Spinal cord (tissue), 10 donors: ENCODE results near the gene CCDC6. TPM values are rescaled to one million over a fixed set of nuclear protein-coding genes. Genes with fewer than 3 reads are reported as not detected.

Source experiments
- DNase-seq, 6 donors: peaks; one replicate each; pipeline versions ENCODE4 v3.0.0 to v3.0.0-alpha.2; 2013 to 2015; ENCODE audit warnings: low spot score in 6 of 6, low read depth in 4 of 6
- H3K27ac ChIP-seq: one replicate; pipeline ENCODE4 v1.5.1; 2013; ENCODE audit warnings: low read depth, low read length, control low read depth
- H3K27me3 ChIP-seq: one replicate; pipeline ENCODE4 v1.6.1; 2013; ENCODE audit warnings: low read length; ENCODE audit not compliant: control insufficient read depth, insufficient read depth
- H3K36me3 ChIP-seq: one replicate; pipeline ENCODE4 v1.6.1; 2013; ENCODE audit warnings: low read length; ENCODE audit not compliant: control insufficient read depth, insufficient read depth
- H3K4me1 ChIP-seq: one replicate; pipeline ENCODE4 v1.6.1; 2013; ENCODE audit warnings: low read length; ENCODE audit not compliant: control insufficient read depth, insufficient read depth
- H3K4me3 ChIP-seq: one replicate; pipeline ENCODE4 v1.5.1; 2013; ENCODE audit warnings: low read depth, low read length, control low read depth
- H3K9me3 ChIP-seq: one replicate; pipeline ENCODE4 v1.6.1; 2013; ENCODE audit warnings: low read length; ENCODE audit not compliant: control insufficient read depth, insufficient read depth
- WGBS: methylation state at CpG from one replicate; pipeline ENCODE4 v1.1.5; 2013; ENCODE audit warnings: missing lambda C conversion rate; ENCODE audit not compliant: insufficient coverage; 5-methylcytosine and 5-hydroxymethylcytosine counted together
- polyA plus RNA-seq, 2 donors: library from polyadenylated mRNA; unstranded; fragments of 120-200 nt; gene quantifications; one replicate each; pipeline ENCODE4 v1.2.1, GENCODE V29; 2013; ENCODE audit not compliant: insufficient read length in 2 of 2
- total RNA-seq, 2 donors: library from RNA; depleted of rRNA in 1 of 2; stranded (reverse); fragments of 120-200 nt in 1 of 2; fragments of >200 nt in 1 of 2; gene quantifications; one replicate each; pipeline versions ENCODE4 v1.2.3 to v1.2.4, GENCODE V29; 2013 to 2014
- donor health status: healthy.

The CCDC6 gene
- total and polyA plus RNA-seq, 4 donors, result 31.6 to 68.9 (median 39.7) TPM

DNA sequence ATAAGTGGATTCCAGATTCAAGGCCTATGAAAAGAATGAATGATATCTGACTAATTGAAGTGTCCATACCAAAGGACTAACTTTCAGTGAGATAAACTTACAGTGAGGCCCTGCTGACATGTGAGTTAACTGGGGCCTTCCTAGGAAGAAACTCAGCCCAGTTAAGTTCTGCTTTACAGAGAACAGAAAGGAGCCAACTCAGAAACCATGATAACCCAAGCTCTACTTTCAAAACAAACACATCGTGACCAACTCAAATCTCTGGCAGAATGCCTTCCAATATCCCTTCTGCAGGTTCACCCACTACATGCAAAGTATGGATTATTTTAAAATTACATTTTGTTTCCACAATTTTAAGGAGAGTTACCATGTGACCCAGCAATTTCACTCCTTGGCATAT, 77.3 kb downstream of the CCDC6 start:
- Histone ChIP-seq H3K4me1 (no peaks in the 10 kb centered on the region), H3K36me3 (no peaks in the 10 kb centered on the region), H3K27me3 (no peaks in the 10 kb centered on the region), H3K9me3 (no peaks in the 10 kb centered on the region), H3K27ac (no peak overlapping the region), H3K4me3 (no peak overlapping the region)
- WGBS, result no CpG with 5 or more reads among the region's 1 CpG
- no peak for DNase-seq

DNA sequence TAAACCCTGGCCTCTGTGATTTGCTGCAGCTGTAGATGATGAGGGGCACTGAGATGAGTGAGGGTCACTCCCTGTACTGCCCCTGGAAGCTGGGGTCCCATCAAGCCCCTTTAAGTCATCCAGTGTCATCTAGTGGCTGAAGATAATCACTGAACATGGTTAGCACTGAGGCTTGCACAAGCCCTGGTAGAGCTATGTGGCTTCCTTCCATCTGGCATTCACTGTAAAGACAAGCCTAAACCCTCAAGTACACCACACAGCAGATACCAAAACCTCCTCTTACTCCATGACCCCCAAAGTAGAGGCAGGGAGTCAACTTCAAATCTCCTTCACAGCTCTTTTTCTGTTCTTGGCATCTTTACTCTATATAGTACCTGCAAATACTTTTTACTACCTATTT, 80.4 kb downstream of the CCDC6 start:
- no peak overlapping the region for H3K4me3 ChIP-seq
- no peaks in the 10 kb centered on the region for H3K27me3 ChIP-seq
- no peak for DNase-seq
- H3K36me3 ChIP-seq, result no peaks in the 10 kb centered on the region
- H3K27ac ChIP-seq, result no peak overlapping the region
- H3K4me1 ChIP-seq, result no peaks in the 10 kb centered on the region
- no peaks in the 10 kb centered on the region for H3K9me3 ChIP-seq

DNA sequence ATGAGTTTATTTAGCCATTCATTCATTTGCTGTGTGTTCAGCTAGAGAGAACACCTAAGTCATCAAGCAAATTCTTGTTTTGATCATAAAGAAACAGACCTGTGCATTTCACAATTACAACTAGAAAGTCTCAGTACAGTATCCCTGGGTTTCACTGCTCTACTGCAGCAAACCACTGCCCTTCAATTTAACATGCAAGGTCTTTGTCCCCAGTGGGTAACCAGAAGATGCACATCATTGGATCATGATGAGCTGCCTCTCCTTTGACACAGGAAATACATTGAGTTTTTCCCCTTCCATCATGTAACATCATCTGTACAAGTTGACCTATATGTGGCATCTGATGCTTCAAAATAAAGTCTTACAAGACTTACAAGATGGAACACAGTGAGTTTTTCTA, 82.6 kb downstream of the CCDC6 start:
- H3K27ac ChIP-seq, result no peak overlapping the region
- no peaks in the 10 kb centered on the region for H3K27me3 ChIP-seq
- no peaks in the 10 kb centered on the region for H3K9me3 ChIP-seq
- DNase-seq, result no peak
- H3K36me3 ChIP-seq, result no peaks in the 10 kb centered on the region
- peaks cover 2% of the 10 kb centered on the region for H3K4me1 ChIP-seq
- no peak overlapping the region for H3K4me3 ChIP-seq

DNA sequence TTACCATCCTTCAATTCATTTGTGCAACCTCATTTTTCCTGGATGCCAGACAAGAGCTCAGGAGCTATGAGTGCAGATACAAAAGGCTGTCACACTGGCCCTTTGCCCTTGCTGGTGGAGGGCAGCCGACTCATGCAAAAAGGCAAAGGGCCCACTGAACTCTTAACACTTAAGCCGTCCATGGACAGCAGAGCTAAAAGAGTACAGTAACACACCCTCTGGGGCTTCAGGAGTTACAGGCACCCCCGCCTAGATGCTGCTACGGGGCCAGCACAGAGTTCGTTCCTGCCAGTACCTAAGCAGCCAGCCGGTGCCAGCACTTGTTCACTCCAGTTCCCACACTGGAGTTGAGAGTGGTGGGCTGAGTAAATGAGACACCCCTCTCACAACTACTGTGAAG, 83.2 kb downstream of the CCDC6 start:
- H3K9me3 ChIP-seq, result no peaks in the 10 kb centered on the region
- H3K36me3 ChIP-seq, result no peaks in the 10 kb centered on the region
- H3K4me1 ChIP-seq, result peaks cover 2% of the 10 kb centered on the region
- 71% methylated on average over 5 of the region's 6 CpGs for WGBS
- H3K4me3 ChIP-seq, result no peak overlapping the region
- no peak overlapping the region for H3K27ac ChIP-seq
- no peak for DNase-seq
- H3K27me3 ChIP-seq, result no peaks in the 10 kb centered on the region

DNA sequence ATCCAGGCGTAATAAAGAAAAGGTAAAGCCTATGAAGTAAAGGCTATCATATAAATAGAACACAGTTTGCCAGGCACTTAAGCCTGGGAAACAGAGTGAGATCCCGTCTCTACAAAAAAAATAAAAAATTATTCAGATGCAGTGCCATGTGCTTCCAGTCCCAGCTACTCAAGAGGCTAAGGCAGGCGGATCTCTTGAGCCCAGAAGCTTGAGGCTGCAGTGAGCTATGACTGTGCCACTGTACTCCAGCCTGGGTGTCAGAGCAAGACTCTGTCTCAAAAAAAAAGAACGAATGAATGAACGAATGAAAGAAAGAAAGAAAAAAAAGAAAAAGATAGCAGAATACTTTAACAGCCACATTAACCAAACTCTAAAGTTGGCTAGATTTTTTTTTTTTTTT, 85.9 kb downstream of the CCDC6 start:
- Histone ChIP-seq H3K9me3 (no peaks in the 10 kb centered on the region), H3K4me1 (peaks cover 2% of the 10 kb centered on the region), H3K27ac (no peak overlapping the region), H3K4me3 (no peak overlapping the region), H3K27me3 (no peaks in the 10 kb centered on the region), H3K36me3 (no peaks in the 10 kb centered on the region)
- no peak for DNase-seq
- WGBS, result 63% methylated on average over 1 of the region's 5 CpGs

DNA sequence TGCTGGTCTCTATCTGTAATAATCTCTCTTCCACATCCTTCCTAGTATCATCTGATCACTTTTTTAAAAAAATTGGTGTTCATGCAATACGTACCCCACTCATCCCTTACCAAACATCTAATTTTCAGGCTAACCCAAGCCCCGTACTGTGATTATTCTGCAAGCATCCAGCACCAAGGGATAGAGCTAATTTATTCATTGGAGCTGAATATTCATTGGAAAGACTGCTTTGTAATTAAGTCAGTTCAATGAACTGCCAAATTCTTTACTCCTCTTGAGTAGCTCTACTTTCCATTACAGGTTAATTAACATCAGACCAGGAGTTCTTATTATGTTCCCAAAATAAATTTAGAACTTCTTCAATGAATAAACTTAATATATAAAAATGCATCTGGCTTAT, 86.7 kb downstream of the CCDC6 start:
- WGBS, result no CpG with 5 or more reads among the region's 2 CpGs
- Histone ChIP-seq H3K27ac (no peak overlapping the region), H3K27me3 (no peaks in the 10 kb centered on the region), H3K9me3 (no peaks in the 10 kb centered on the region), H3K4me1 (peaks cover 2% of the 10 kb centered on the region), H3K4me3 (no peak overlapping the region), H3K36me3 (no peaks in the 10 kb centered on the region)
- DNase-seq, result peak in 3 of 6 donors; percentile 8 to 82 (median 44)

DNA sequence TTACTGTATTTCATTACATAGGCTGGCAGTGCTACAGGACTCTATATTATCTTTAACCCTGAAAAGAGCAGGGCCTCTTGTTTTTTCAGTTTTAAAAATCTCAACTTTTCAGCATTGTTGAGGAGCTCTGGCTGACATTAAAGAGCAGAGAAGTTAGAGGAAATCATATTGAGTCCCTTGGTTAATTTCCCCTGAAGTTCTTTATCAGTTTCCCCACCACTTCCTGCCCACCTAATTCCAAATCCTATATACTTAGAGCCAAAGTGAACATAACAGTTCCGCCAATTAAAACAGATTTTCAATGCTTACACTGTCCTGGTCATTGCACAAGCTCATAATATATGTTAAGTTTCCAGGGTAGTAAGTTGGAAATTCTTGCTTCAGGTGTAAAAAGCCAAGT, 87.1 kb downstream of the CCDC6 start:
- no CpG with 5 or more reads among the region's 1 CpG for WGBS
- no peaks in the 10 kb centered on the region for H3K27me3 ChIP-seq
- no peaks in the 10 kb centered on the region for H3K36me3 ChIP-seq
- DNase-seq, result no peak
- H3K9me3 ChIP-seq, result no peaks in the 10 kb centered on the region
- H3K27ac ChIP-seq, result no peak overlapping the region
- no peak overlapping the region for H3K4me3 ChIP-seq
- H3K4me1 ChIP-seq, result peaks cover 2% of the 10 kb centered on the region

DNA sequence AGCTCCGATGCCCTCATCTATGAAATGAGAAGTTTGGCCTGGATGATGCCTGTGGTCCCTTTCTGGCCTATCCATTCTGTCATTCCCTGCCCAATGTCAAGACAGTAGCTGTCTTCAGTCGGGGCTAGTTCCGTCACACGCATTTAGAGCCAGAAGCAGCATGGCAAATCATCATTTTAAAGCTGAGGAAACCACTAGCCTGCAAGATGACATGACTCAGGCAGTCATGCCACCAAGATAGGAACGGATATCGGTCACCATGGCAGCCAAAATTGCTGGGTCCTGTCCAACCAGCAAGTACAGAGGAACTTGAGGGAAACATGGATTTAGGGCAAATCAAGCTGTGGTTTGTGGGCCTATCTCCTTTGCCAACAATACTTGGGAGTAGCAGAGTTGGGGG, 88.6 kb downstream of the CCDC6 start:
- no peak overlapping the region for H3K4me3 ChIP-seq
- no peaks in the 10 kb centered on the region for H3K36me3 ChIP-seq
- H3K27me3 ChIP-seq, result no peaks in the 10 kb centered on the region
- peaks cover 2% of the 10 kb centered on the region for H3K4me1 ChIP-seq
- H3K27ac ChIP-seq, result no peak overlapping the region
- 94% methylated on average over 6 of the region's 6 CpGs for WGBS
- no peaks in the 10 kb centered on the region for H3K9me3 ChIP-seq
- DNase-seq, result no peak

DNA sequence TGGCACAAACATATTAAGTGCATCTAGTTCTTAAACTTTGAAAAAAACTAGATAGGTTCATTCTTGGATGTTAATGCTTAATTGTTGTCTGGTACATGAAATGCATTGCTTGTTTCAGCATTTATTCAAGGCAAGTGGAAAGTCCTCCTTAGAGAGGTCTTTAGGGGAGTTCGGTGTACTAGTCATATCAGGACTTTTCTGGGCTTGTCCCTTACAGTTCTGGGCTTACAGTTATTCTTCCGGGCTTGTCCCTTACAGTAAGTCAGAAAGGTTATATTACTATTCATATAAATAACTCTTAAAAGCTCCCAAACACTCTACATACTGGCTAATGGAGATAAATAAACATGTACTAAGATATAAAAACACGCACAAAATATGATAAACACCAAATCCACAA, 91.5 kb downstream of the CCDC6 start:
- Histone ChIP-seq H3K27ac (no peak overlapping the region), H3K27me3 (no peaks in the 10 kb centered on the region), H3K36me3 (peaks cover 5% of the 10 kb centered on the region), H3K4me1 (no peaks in the 10 kb centered on the region), H3K4me3 (no peak overlapping the region), H3K9me3 (no peaks in the 10 kb centered on the region)
- WGBS, result no CpG with 5 or more reads among the region's 3 CpGs
- DNase-seq, result no peak

DNA sequence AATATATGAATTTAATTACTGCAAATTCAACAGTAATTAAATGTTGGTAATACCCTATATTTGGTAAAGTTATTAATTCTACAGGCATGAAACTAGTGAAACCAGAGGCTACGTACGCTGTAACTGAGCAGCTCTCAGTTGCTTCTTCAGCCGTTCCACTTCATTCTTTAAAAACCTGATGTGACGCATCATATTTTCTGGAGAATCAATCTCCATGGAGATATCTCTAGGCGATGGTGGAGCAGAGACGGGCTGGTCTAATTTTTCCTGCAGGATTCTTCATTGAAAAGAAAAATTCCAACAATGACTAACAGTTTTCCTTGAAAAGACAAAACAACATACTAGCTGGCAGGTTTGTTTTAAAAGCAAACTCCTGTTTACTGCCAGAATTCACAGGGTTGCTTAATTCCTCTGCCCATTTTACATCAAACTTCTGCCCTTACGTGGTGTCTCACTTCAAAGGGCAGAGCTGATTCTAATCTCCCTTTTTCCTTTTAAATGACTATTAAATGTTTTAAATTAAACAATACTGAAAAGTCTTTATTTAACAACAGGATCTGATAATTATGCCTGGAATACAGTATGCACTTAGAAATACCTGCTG, 93.7 kb downstream of the CCDC6 start:
- peak in 1 of 6 donors; percentile 28 for DNase-seq
- Histone ChIP-seq H3K27me3 (no peaks in the 10 kb centered on the region), H3K36me3 (peaks cover 5% of the 10 kb centered on the region), H3K4me1 (no peaks in the 10 kb centered on the region), H3K27ac (no peak overlapping the region), H3K4me3 (no peak overlapping the region), H3K9me3 (no peaks in the 10 kb centered on the region)
- 53% methylated on average over 3 of the region's 7 CpGs for WGBS
